ENCODE results near the gene CALCOCO1. TPM values are rescaled to one million over a fixed set of nuclear protein-coding genes. Genes with fewer than 3 reads are reported as not detected.

CALCOCO1 gene
- total and polyA plus RNA-seq, 4 donors = 65.5 to 223 (median 75.9) TPM

DNA sequence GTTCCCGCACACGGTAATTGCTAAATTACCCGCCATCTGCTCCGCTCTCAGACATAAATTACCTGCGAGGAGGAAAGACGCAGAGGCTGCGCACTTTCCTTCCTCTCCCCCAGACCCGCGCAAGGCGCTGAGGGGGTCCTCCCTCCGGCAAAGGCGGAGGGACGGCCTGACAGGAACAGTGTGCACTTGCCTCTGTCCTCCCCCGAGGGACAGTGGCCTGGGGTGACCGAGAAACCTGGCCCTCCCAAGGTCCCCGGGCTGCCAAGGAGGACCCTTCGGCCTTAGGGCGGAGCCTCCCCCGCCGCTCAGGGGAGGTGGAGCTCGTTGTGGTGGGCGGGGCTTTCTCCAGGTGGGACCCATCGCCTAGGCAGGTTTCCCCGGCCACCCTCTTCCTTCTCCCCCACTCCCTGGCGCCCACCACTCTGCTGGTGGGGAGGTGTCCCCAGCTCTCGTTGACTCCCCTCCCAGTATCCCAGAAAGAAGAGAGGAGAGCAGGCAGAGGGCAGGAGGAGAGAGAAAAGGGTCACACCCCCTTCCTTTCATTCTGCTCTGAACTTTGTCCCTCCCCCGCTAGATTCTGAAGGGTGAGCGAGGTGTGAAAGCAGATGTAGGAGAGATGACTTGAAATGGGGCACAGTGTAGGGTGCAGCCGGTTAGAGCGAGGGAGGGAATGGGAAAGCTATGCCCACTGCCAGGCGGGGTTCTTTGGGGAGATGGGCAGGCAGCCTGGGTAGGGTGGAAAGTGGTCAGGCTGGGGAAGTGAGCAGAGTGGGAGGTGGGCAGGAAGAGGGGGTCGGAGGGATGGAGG, 11.4 kb upstream of the CALCOCO1 start:
- ATAC-seq (ENCODE audit: insufficient read depth, low FRiP score) (no peak), DNase-seq (no peak)
- Histone ChIP-seq H3K9me3 (ENCODE audit: control insufficient read depth in 4 of 4, insufficient read depth in 3 of 4, low read length in 3 of 4) (peaks cover 0 to 3% (median 0%) of the 10 kb centered on the region in 4 donors), H3K27ac (ENCODE audit: low read depth in 1 of 2, low read length in 1 of 2) (no peak overlapping the region), H3K9ac (ENCODE audit: insufficient read depth in 1 of 2, low read length in 2 of 2) (no peak overlapping the region), H3K27me3 (ENCODE audit: control insufficient read depth in 3 of 3, insufficient read depth in 3 of 3, low read length in 2 of 3) (peaks cover 0 to 77% (median 55%) of the 10 kb centered on the region in 3 donors), H3K4me1 (ENCODE audit: control insufficient read depth in 5 of 5, insufficient read depth in 5 of 5, low read length in 5 of 5) (peaks cover 0 to 15% (median 8%) of the 10 kb centered on the region in 5 donors), H3K36me3 (ENCODE audit: control insufficient read depth in 4 of 4, insufficient read depth in 4 of 4, low read length in 4 of 4) (no peaks in the 10 kb centered on the region), H3K4me3 (no peak overlapping the region)
- WGBS, 2 donors = 5 to 8% methylated on average over 30 to 32 of the region's 32 CpGs
- TF ChIP-seq, protein P1, sequence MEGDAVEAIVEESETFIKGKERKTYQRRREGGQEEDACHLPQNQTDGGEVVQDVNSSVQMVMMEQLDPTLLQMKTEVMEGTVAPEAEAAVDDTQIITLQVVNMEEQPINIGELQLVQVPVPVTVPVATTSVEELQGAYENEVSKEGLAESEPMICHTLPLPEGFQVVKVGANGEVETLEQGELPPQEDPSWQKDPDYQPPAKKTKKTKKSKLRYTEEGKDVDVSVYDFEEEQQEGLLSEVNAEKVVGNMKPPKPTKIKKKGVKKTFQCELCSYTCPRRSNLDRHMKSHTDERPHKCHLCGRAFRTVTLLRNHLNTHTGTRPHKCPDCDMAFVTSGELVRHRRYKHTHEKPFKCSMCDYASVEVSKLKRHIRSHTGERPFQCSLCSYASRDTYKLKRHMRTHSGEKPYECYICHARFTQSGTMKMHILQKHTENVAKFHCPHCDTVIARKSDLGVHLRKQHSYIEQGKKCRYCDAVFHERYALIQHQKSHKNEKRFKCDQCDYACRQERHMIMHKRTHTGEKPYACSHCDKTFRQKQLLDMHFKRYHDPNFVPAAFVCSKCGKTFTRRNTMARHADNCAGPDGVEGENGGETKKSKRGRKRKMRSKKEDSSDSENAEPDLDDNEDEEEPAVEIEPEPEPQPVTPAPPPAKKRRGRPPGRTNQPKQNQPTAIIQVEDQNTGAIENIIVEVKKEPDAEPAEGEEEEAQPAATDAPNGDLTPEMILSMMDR (IDR thresholded peaks at IDR 0.05; ENCODE audit: control extremely low read depth, extremely low read depth) = no peak

- H3K9ac ChIP-seq (ENCODE audit: insufficient read depth in 1 of 2, low read length in 2 of 2) = no peak overlapping the region
- ATAC-seq (ENCODE audit: insufficient read depth, low FRiP score) (no peak), DNase-seq (no peak)
- no peaks in the 10 kb centered on the region for H3K36me3 ChIP-seq (ENCODE audit: control insufficient read depth in 4 of 4, insufficient read depth in 4 of 4, low read length in 4 of 4)
- H3K4me1 ChIP-seq (ENCODE audit: control insufficient read depth in 5 of 5, insufficient read depth in 5 of 5, low read length in 5 of 5) = peaks cover 0 to 15% (median 8%) of the 10 kb centered on the region in 5 donors
- no peak overlapping the region for H3K27ac ChIP-seq (ENCODE audit: low read depth in 1 of 2, low read length in 1 of 2)
- TF ChIP-seq, protein P1 (IDR thresholded peaks at IDR 0.05; ENCODE audit: control extremely low read depth, extremely low read depth) = no peak
- peaks cover 0 to 80% (median 56%) of the 10 kb centered on the region in 3 donors for H3K27me3 ChIP-seq (ENCODE audit: control insufficient read depth in 3 of 3, insufficient read depth in 3 of 3, low read length in 2 of 3)
- WGBS, 2 donors = 31 to 46% methylated on average over 14 of the region's 14 CpGs
- no peak overlapping the region for H3K4me3 ChIP-seq
- H3K9me3 ChIP-seq (ENCODE audit: control insufficient read depth in 4 of 4, insufficient read depth in 3 of 4, low read length in 3 of 4) = peaks cover 0 to 3% (median 0%) of the 10 kb centered on the region in 4 donors
These were observed 10.7 kb upstream of the CALCOCO1 start for GRCh38 chr12:53737951-53738405.

GRCh38 chr12:53737093-53737808, 10.0 kb upstream of the CALCOCO1 start:
- 79 to 83% methylated on average over 12 to 14 of the region's 14 CpGs for WGBS, 2 donors
- H3K4me1 ChIP-seq (ENCODE audit: control insufficient read depth in 5 of 5, insufficient read depth in 5 of 5, low read length in 5 of 5) = peaks cover 0 to 15% (median 8%) of the 10 kb centered on the region in 5 donors
- H3K9ac ChIP-seq (ENCODE audit: insufficient read depth in 1 of 2, low read length in 2 of 2) = no peak overlapping the region
- no peaks in the 10 kb centered on the region for H3K36me3 ChIP-seq (ENCODE audit: control insufficient read depth in 4 of 4, insufficient read depth in 4 of 4, low read length in 4 of 4)
- TF ChIP-seq, protein P1 (IDR thresholded peaks at IDR 0.05; ENCODE audit: control extremely low read depth, extremely low read depth) = no peak
- no peak for DNase-seq
- H3K27me3 ChIP-seq (ENCODE audit: control insufficient read depth in 3 of 3, insufficient read depth in 3 of 3, low read length in 2 of 3) = peaks cover 0 to 76% (median 54%) of the 10 kb centered on the region in 3 donors
- peaks cover 0 to 3% (median 0%) of the 10 kb centered on the region in 4 donors for H3K9me3 ChIP-seq (ENCODE audit: control insufficient read depth in 4 of 4, insufficient read depth in 3 of 4, low read length in 3 of 4)
- no peak overlapping the region for H3K27ac ChIP-seq (ENCODE audit: low read depth in 1 of 2, low read length in 1 of 2)
- ATAC-seq (ENCODE audit: insufficient read depth, low FRiP score) = no peak
- H3K4me3 ChIP-seq = no peak overlapping the region
